B cell (primary cell): Measurements from ENCODE around the gene C3orf18. TPM values are rescaled to one million over a fixed set of nuclear protein-coding genes. Genes with fewer than 3 reads are reported as not detected.

Experiments used
- ATAC-seq: fragments of 200-7000 bp; cut with Tn5 transposase; one replicate; pipeline ENCODE4 v1.10.0; 2021; ENCODE audit warnings: low read depth, mild to moderate bottlenecking, moderate number of reproducible peaks, moderate library complexity
- CTCF ChIA-PET: fragments of 350-600 bp; sonication (Branson Sonifier 250); formaldehyde crosslinking; loops from one replicate; lab custom pipeline; 2021; ENCODE audit warnings: antibody characterized with exemption, inconsistent platforms; lab: Charles Lee
- POLR2A ChIA-PET: fragments of 350-600 bp; sonication (Branson Sonifier 250); formaldehyde crosslinking; loops from one replicate; lab custom pipeline; 2021; ENCODE audit warnings: antibody characterized with exemption; lab: Charles Lee
- DNase-seq: peaks from one replicate; pipeline ENCODE4 v3.0.0; 2013
- H2AFZ ChIP-seq: 2 replicates; pipeline ENCODE4 v1.6.1; 2012; ENCODE audit warnings: mild to moderate bottlenecking, low read depth, low read length; ENCODE audit not compliant: insufficient read depth, poor library complexity, severe bottlenecking
- H3K27ac ChIP-seq, 2 donors: 1 replicate in 1 of 2; 2 replicates in 1 of 2; pipeline ENCODE4 v1.5.1; 2012 to 2013; ENCODE audit warnings: low read length in 2 of 2, mild to moderate bottlenecking in 2 of 2, moderate library complexity in 1 of 2
- H3K27me3 ChIP-seq, 4 experiments: fragments of 200-600 bp in 1 of 4; sonication (generic) in 1 of 4; replicated peaks in 1 of 4; 1 replicate in 2 of 4; 2 replicates in 2 of 4; pipeline versions ENCODE4 v1.6.1 to v1.7.0; 2013 to 2016; ENCODE audit warnings: low read length in 3 of 4, mild to moderate bottlenecking in 2 of 4, mixed read lengths in 1 of 4, moderate library complexity in 1 of 4; ENCODE audit not compliant: insufficient read depth in 4 of 4, control insufficient read depth in 3 of 4; ENCODE audit errors: control extremely low read depth in 1 of 4
- H3K36me3 ChIP-seq, 2 experiments: replicated peaks in 1 of 2; 1 replicate in 1 of 2; 2 replicates in 1 of 2; pipeline versions ENCODE4 v1.6.1 to v1.7.1; 2013; ENCODE audit warnings: low read length in 1 of 2; ENCODE audit not compliant: insufficient read depth in 2 of 2, control insufficient read depth in 1 of 2; ENCODE audit errors: control extremely low read depth in 1 of 2, extremely low read depth in 1 of 2
- H3K4me1 ChIP-seq, 2 donors: fragments of 200-600 bp in 1 of 2; sonication (generic) in 1 of 2; 1 replicate in 1 of 2; 2 replicates in 1 of 2; pipeline versions ENCODE4 v1.5.1 to v1.6.1; 2013 to 2017; ENCODE audit warnings: low read length in 2 of 2; ENCODE audit not compliant: control insufficient read depth in 2 of 2, insufficient read depth in 2 of 2
- H3K4me2 ChIP-seq: replicated peaks from 2 replicates; pipeline ENCODE3; 2012; ENCODE audit warnings: mild to moderate bottlenecking, low read depth, low read length; ENCODE audit not compliant: poor library complexity, severe bottlenecking
- H3K4me3 ChIP-seq, 5 experiments: fragments of 200-600 bp in 1 of 5; sonication (generic) in 1 of 5; 1 replicate in 3 of 5; 2 replicates in 2 of 5; pipeline versions ENCODE4 v1.5.1 to v1.7.0; 2011 to 2016; ENCODE audit warnings: low read length in 4 of 5, mild to moderate bottlenecking in 4 of 5, low read depth in 2 of 5, control low read depth in 1 of 5, moderate library complexity in 1 of 5; ENCODE audit not compliant: insufficient read depth in 1 of 5; ENCODE audit errors: control extremely low read depth in 1 of 5, extremely low read depth in 1 of 5
- H3K79me2 ChIP-seq: fragments of 200-600 bp; sonication (generic); one replicate; pipeline ENCODE4 v1.6.0; 2016; ENCODE audit warnings: low read length; ENCODE audit not compliant: control insufficient read depth, insufficient read depth
- H3K9ac ChIP-seq: fragments of 200-600 bp; sonication (generic); 2 replicates; pipeline ENCODE4 v1.6.1; 2017; ENCODE audit warnings: mild to moderate bottlenecking, low read length, moderate library complexity
- H3K9me3 ChIP-seq, 3 donors: one replicate each; pipeline versions ENCODE4 v1.6.1 to v1.7.1; 2013; ENCODE audit warnings: low read length in 2 of 3; ENCODE audit not compliant: control insufficient read depth in 2 of 3, insufficient read depth in 1 of 3; ENCODE audit errors: control extremely low read depth in 1 of 3
- H4K20me1 ChIP-seq: 2 replicates; pipeline ENCODE4 v1.6.0; 2012; ENCODE audit warnings: mild to moderate bottlenecking, low read length; ENCODE audit not compliant: insufficient read depth, control insufficient read depth, poor library complexity, severe bottlenecking
- H3K27ac Mint-ChIP-seq: one replicate; pipeline ENCODE4 v1.8.0; 2021; ENCODE audit warnings: mixed read lengths
- H3K27me3 Mint-ChIP-seq: one replicate; pipeline ENCODE4 v1.8.0; 2021; ENCODE audit warnings: mixed read lengths
- H3K4me1 Mint-ChIP-seq: one replicate; pipeline ENCODE4 v1.8.0; 2021; ENCODE audit warnings: mixed read lengths
- H3K4me3 Mint-ChIP-seq: one replicate; pipeline ENCODE4 v1.8.0; 2021; ENCODE audit warnings: mixed read lengths
- H3K9me3 Mint-ChIP-seq: one replicate; pipeline ENCODE4 v1.8.0; 2022; ENCODE audit warnings: mixed read lengths; ENCODE audit not compliant: insufficient read depth
- CTCF ChIP-seq: fragments of 200-600 bp; IDR thresholded peaks from one replicate; pipeline ENCODE4 v1.8.0; 2022; ENCODE audit warnings: antibody characterized with exemption, mild to moderate bottlenecking
- EZH2 ChIP-seq: IDR thresholded peaks from 2 replicates; pipeline ENCODE4 v1.6.1; 2012; ENCODE audit warnings: borderline replicate concordance, low read depth, mild to moderate bottlenecking, moderate library complexity, low read length; ENCODE audit not compliant: insufficient read depth, poor library complexity, severe bottlenecking
- WGBS: methylation state at CpG from one replicate; pipeline ENCODE4 v1.1.5; 2013; ENCODE audit warnings: missing lambda C conversion rate; ENCODE audit not compliant: insufficient coverage; 5-methylcytosine and 5-hydroxymethylcytosine counted together
- intact Hi-C: fragments of 100-400 bp; cut with micrococcal nuclease; formaldehyde crosslinking; loops from one replicate; pipeline ENCODE4 v1.10.0; 2022
- polyA plus RNA-seq: library from polyadenylated mRNA; depleted of rRNA; stranded (reverse); fragments of >200 nt; gene quantifications from 2 replicates; pipeline ENCODE4 v1.2.3, GENCODE V29; 2012
- total RNA-seq, 2 donors: library from RNA; stranded (reverse); fragments of 120-200 nt in 1 of 2; gene quantifications; 1 replicate in 1 of 2; 2 replicates in 1 of 2; pipeline versions ENCODE4 v1.2.3 to v1.2.4, GENCODE V29; 2013 to 2022

The C3orf18 gene
- total and polyA plus RNA-seq, 2 donors (not counting 1 experiment from before 2014, with no cell fraction given): 14.3 to 15.4 TPM

GRCh38 chr3:50616003-50616769, 48.6 kb upstream of the C3orf18 start:
- Histone ChIP-seq H3K4me2 (peak overlapping the region; percentile 94), H3K9me3 (no peaks in the 10 kb centered on the region), H3K9ac (peak overlapping the region; percentile 76), H3K4me3 (peak overlapping the region; percentile 78 to 93 (median 86)), H3K27ac (peak overlapping the region; percentile 30 to 66), H3K4me1 (peaks cover 32 to 54% of the 10 kb centered on the region in 2 donors), H3K36me3 (peaks cover 0 to 3% of the 10 kb centered on the region in 2 experiments), H3K79me2 (peaks cover 20% of the 10 kb centered on the region), H4K20me1 (no peaks in the 10 kb centered on the region), H2AFZ (peak overlapping the region; percentile 93), H3K27me3 (no peaks in the 10 kb centered on the region)
- Mint-ChIP-seq H3K4me3 (peak overlapping the region; percentile 86), H3K4me1 (peaks cover 60% of the 10 kb centered on the region), H3K27ac (peak overlapping the region; percentile 90), H3K27me3 (no peaks in the 10 kb centered on the region), H3K9me3 (no peaks in the 10 kb centered on the region)
- ChIA-PET POLR2A (interaction anchor here (0.6 to 2.3 kb wide), 4 partner anchors 37 to 818 kb away, joined by 3 to 25 read pairs (median 4); partner anchors contain the start of gene HEMK1), CTCF (interaction anchor here (0.5 to 17.6 kb wide), 36 partner anchors 8 to 1183 kb away, joined by 3 to 541 read pairs (median 4); partner anchors contain the start of genes C3orf18, DCAF1, HEMK1 and MANF)
- ATAC-seq (peak; percentile 42), DNase-seq (peak; percentile 86)
- TF ChIP-seq CTCF: peak; percentile 98
- TF ChIP-seq EZH2: no peak
- 1% methylated on average over 20 of the region's 24 CpGs for WGBS
- intact Hi-C loops: loop anchor here (1.0 to 10.0 kb wide), 7 partner anchors 47 to 1179 kb away; partner anchors contain the start of genes HEMK1, MANF and TEX264

- Histone ChIP-seq H3K9me3 (no peaks in the 10 kb centered on the region), H3K4me2 (no peak overlapping the region), H3K36me3 (no peaks in the 10 kb centered on the region), H3K4me3 (no peak overlapping the region), H2AFZ (no peak overlapping the region), H3K4me1 (peaks cover 36 to 54% of the 10 kb centered on the region in 2 donors), H3K27me3 (no peaks in the 10 kb centered on the region), H3K9ac (no peak overlapping the region), H4K20me1 (no peaks in the 10 kb centered on the region), H3K79me2 (peaks cover 22% of the 10 kb centered on the region), H3K27ac (no peak overlapping the region)
- 82% methylated on average over 1 of the region's 1 CpG for WGBS
- Mint-ChIP-seq H3K4me3 (no peak overlapping the region), H3K9me3 (no peaks in the 10 kb centered on the region), H3K27ac (no peak overlapping the region), H3K27me3 (no peaks in the 10 kb centered on the region), H3K4me1 (peaks cover 62% of the 10 kb centered on the region)
- intact Hi-C loops: loop anchor here (10.0 kb wide), 1 partner anchor 1180 kb away; no protein-coding TSS in a partner anchor
- ChIA-PET POLR2A (interaction anchor here (0.8 to 2.3 kb wide), 3 partner anchors 24 to 46 kb away, joined by 3 to 25 read pairs (median 4); partner anchors contain the start of gene HEMK1), CTCF (interaction anchor here (0.5 to 17.6 kb wide), 24 partner anchors 10 to 942 kb away, joined by 3 to 541 read pairs (median 4); partner anchors contain the start of genes C3orf18, CYB561D2, DCAF1 and HEMK1)
- no peak for ATAC-seq
- DNase-seq: no peak
- TF ChIP-seq CTCF: no peak
- no peak for TF ChIP-seq EZH2
Observed at GRCh38 chr3:50615190-50615589, 47.6 kb upstream of the C3orf18 start.
